ENCODE results near the gene CDC42EP4.

GRCh38 chr17:73284906-73285602 lies 26.7 kb downstream of the CDC42EP4 start:
- TF ChIP-seq EZH2 (IDR thresholded peaks at IDR 0.05; ENCODE audit: borderline replicate concordance) (no peak), CTCF (IDR thresholded peaks at IDR 0.05; ENCODE audit: poor library complexity) (no peak), EZH2phosphoT487 (IDR thresholded peaks at IDR 0.05; ENCODE audit: low read depth, severe bottlenecking, unreplicated experiment) (no peak)
